ENCODE data around the gene RRH.
"Not testable (repeated sequence)": the region's sequence is repeated elsewhere in the genome, so short reads cannot be mapped to it uniquely, and the experiment has no call there.

RRH gene

GRCh38 chr4:109836985-109837384 is 9.2 kb downstream of the RRH start:
- DNase-seq (ENCODE audit: low read depth in 3 of 3, low spot score in 1 of 3) = no peak

DNA sequence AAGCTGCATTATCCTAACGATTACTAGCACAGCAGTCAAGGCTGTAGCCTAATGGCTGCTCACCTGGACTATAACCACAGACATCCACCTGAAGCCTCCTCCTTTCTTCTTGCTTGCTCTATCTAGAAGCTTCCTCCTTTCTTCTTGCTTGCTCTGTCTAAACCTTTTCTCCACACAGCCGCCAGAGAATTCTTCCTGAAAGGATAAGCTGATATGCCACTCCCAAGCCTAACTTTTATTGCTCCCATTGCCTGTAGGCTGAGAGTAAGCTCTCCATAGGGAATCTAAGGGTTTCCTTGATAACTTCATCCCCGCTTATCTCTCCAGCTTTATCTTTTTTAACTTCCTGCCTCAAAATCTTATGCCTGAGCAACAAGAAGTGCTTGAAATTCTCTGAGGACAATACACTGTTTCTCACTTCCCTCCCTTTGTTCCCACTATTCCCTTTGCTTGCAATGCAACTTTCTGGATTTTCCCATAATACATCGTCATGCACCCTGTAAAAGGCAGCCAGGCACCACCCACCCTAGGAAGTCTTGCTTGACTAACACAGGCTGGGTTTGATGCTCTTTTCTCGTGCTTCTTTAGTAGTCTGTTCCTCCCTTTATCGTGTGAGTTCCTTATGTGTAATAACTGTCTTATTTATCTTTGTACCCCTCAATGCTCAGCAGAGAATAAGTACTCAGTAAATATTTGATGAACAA is 18.8 kb downstream of the RRH start:
- no peak for DNase-seq (ENCODE audit: low read depth in 3 of 3, low spot score in 1 of 3)

- no peak for DNase-seq (ENCODE audit: low read depth in 3 of 3, low spot score in 1 of 3)
These were observed 20.2 kb downstream of the RRH start, which contains the start of gene LRIT3 for GRCh38 chr4:109847896-109848442. Gene LRIT3, plus strand, starts transcription at chr4:109848107. Its CDS starts 95 bp downstream, at chr4:109848202.

DNA sequence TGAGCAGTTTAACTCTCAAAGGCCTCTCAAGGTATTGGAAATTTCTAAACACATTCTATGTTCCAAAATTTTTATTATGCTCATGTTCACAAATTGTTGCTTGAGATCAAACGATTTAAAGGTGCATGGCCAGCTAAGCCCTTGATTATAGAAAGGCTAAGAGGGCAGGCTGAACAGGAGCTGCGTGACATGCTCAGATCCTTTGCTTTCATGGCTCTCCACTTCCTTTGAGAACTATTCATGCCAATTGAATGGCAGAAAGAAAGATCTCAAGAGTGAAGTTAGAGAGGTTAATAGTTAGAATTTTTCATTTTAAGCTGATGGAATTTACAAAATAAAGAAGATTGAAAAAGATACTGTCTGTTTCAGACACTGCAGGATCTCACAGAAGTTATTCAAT is 20.7 kb downstream of the RRH start:
- no peak for DNase-seq (ENCODE audit: low read depth in 3 of 3, low spot score in 1 of 3)

- no peak for DNase-seq (ENCODE audit: low read depth in 3 of 3, low spot score in 1 of 3)
These were observed 22.8 kb downstream of the RRH start for GRCh38 chr4:109850601-109851000.

DNA sequence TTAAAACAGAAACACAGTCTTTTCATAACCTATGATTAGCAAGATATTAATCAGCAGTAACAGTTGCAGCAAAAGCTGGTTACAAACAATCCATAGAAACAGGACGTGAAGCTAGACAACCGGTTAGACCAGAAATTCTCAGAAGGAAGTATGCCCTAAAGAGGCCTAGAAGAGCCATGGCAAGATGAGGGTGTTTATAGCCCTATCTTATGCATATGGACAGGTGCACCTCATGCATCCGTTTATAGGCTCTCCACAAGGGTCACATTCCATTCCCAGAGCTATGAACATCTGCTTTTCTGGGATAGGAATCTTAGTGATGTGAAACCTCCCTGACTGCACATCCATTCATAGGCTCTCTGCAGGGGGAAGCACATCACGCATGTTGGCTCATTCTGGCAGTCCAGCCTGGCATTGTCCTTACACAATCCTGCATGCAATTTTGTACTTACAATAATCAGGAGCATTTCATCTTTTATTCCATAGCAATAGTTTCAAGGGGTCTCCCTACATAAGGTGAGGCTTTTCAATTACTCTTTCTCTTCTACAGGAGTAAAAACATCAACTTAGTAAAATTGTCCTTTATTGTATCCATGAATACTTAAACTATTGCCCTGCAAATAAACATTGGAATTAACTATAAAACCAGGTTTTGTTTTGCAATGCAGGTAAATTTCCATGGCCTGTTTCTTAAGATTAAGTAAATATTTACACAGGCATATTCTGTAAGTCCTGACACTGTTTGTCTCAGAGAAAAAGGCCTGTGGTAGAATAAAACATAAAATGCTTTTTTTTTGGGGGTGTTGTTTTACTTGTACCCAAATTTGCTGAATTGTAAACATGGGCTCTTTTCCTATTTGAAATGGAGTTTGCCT is 31.9 kb downstream of the RRH start:
- DNase-seq (ENCODE audit: low read depth in 3 of 3, low spot score in 1 of 3) = not testable (repeated sequence)

GRCh38 chr4:109861271-109861670 is 33.5 kb downstream of the RRH start:
- no peak for DNase-seq (ENCODE audit: low read depth in 3 of 3, low spot score in 1 of 3)

GRCh38 chr4:109861916-109862511 is 34.2 kb downstream of the RRH start:
- no peak for DNase-seq (ENCODE audit: low read depth in 3 of 3, low spot score in 1 of 3)

- no peak for DNase-seq (ENCODE audit: low read depth in 3 of 3, low spot score in 1 of 3)
These were observed 36.4 kb downstream of the RRH start for GRCh38 chr4:109864134-109864533.

DNA sequence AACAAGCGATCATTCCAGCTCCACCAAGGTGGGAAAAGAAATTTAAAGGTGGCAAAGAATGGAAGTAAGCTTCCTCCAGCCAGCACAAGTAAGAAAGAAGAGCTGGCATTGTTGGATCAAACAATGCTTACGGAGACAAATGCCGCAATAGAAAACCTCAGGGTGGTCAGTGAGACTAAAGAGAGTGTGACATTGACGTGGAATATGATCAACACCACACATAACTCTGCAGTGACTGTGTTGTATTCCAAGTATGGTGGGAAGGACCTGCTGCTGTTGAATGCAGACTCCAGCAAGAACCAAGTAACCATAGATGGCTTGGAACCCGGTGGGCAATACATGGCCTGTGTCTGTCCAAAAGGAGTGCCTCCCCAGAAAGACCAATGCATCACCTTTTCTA is 42.3 kb downstream of the RRH start:
- no peak for DNase-seq (ENCODE audit: low read depth in 3 of 3, low spot score in 1 of 3)

- DNase-seq (ENCODE audit: low read depth in 3 of 3, low spot score in 1 of 3) = no peak
These were observed 44.3 kb downstream of the RRH start for GRCh38 chr4:109872065-109872464.

- DNase-seq (ENCODE audit: low read depth in 3 of 3, low spot score in 1 of 3) = no peak
These were observed 45.3 kb downstream of the RRH start for GRCh38 chr4:109872950-109873656.

DNA sequence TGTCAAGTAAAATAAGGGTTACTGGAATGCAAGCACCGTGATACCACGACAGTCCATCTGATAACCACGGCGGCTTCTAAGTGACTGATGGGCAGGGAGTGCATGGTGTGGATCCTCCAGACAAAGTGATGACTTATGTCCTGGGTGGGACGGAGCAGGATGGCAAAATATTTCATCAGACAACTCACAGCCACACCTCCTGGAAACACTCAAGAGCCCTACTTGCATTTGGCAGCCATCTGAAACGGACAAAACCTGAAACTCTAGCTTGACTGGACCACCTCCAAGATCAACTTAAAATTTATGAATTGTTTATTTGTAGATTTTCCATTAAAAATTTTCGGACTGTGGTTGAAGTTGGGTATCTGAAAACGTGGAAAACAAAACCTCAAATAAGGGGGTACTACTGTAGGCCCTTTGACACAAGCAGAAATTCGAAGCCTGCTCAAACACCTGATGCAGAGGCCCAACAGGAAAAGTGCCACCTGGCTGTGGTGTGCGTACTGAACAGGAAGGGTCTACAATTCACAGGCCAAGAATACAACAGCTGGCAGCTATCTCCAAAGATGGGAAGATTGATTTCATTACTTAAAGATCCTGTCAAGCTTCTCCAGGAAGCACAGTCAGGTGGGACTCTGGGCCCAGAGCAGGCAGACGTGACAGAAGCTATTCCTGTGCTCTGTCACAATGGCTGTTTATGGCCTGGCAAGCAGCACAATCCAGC is 46.2 kb downstream of the RRH start:
- no peak for DNase-seq (ENCODE audit: low read depth in 3 of 3, low spot score in 1 of 3)

- no peak for DNase-seq (ENCODE audit: low read depth in 3 of 3, low spot score in 1 of 3)
These were observed 47.3 kb downstream of the RRH start for GRCh38 chr4:109875106-109875505.

- DNase-seq (ENCODE audit: low read depth in 3 of 3, low spot score in 1 of 3) = not testable (repeated sequence)
These were observed 47.8 kb downstream of the RRH start for GRCh38 chr4:109875553-109875952.

DNA sequence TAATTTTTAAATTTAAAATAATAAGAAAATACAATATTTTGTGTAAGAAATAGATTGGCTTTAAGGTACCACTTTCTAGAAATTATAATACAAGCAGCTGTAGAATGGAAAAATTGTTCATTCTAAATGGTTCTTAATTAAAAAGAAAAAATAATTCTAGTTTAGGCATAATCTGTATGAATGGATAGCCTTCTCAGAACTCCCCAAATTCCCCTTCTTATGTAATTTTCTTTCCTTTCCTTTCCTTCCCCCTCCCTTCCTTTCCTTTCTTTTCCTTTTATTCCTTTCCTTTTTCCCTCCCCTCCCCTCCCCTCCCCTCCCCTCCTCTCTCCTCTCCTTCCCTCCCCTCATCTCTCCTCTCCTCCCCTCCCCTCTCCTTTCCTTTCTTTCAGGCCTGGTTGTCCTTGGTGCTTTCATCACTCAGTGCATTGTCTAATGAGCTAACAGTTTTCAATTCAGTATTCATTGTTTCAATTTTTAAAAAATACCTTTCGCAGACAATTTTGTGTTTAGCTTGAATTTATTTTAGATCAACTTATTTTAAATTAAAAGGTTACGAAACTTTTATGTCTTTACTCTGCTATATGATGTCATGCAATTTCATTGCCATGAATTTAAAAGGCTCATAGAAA is 49.0 kb downstream of the RRH start:
- DNase-seq (ENCODE audit: low read depth in 3 of 3, low spot score in 1 of 3) = no peak

DNA sequence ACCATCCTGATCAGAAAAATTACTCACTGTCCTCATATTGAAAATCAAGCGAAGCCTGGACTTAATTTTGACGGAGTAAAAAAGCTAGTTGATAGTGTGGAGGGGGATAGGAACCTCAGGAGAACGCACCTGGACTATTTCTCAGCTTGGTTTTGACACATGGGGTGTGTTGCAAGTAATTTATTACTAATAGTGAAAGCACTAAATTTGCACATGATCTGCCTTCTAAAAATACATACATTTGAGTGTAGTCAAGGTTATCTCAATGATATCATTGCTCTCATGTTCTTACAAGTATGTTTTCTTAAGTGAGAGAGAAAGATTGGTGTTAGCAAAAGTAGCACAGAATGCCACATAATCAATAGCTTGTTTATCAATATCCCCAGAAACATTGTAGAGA is 49.6 kb downstream of the RRH start:
- DNase-seq (ENCODE audit: low read depth in 3 of 3, low spot score in 1 of 3) = no peak

- DNase-seq (ENCODE audit: low read depth in 3 of 3, low spot score in 1 of 3) = no peak
These were observed 50.6 kb downstream of the RRH start for GRCh38 chr4:109878355-109878754.

GRCh38 chr4:109879081-109879480 is 51.3 kb downstream of the RRH start:
- no peak for DNase-seq (ENCODE audit: low read depth in 3 of 3, low spot score in 1 of 3)

All from stimulated activated CD4-positive, alpha-beta T cell treated with anti-CD3 and anti-CD28 coated beads, TNF-alpha, amount 100 ng/mL, for 1 hour (primary cell).